Calu3 (cell line): ENCODE measurements around the gene WHAMM. TPM values are rescaled to one million over a fixed set of nuclear protein-coding genes. Genes with fewer than 3 reads are reported as not detected.
A peak's percentile ranks its signal among the peaks of the same experiment; 100 is the strongest.

Experiments
- BruUV-seq: library from RNA; stranded (reverse); fragments of 400-500 nt; replicated peaks from 2 replicates; lab custom pipeline; 2021; lab: Mats Ljungman, UMichigan
- CTCF ChIA-PET: fragments of 300-600 bp; sonication (Branson Sonifier 250); formaldehyde crosslinking; loops from one replicate; lab custom pipeline; 2022; ENCODE audit warnings: antibody characterized with exemption; lab: Charles Lee
- DNase-seq: peaks from one replicate; pipeline ENCODE4 v3.0.0; 2022
- H3K27ac Mint-ChIP-seq: one replicate; pipeline ENCODE4 v1.8.0; 2022; ENCODE audit warnings: mixed read lengths; ENCODE audit not compliant: unreplicated experiment
- H3K27me3 Mint-ChIP-seq: one replicate; pipeline ENCODE4 v1.8.0; 2022; ENCODE audit warnings: mixed read lengths; ENCODE audit not compliant: unreplicated experiment
- H3K36me3 Mint-ChIP-seq: one replicate; pipeline ENCODE4 v1.8.0; 2022; ENCODE audit warnings: mild to moderate bottlenecking, moderate library complexity, mixed read lengths; ENCODE audit not compliant: insufficient read depth, unreplicated experiment
- H3K4me1 Mint-ChIP-seq: one replicate; pipeline ENCODE4 v1.8.0; 2022; ENCODE audit warnings: mild to moderate bottlenecking, low read depth, mixed read lengths; ENCODE audit not compliant: unreplicated experiment
- H3K4me3 Mint-ChIP-seq: one replicate; pipeline ENCODE4 v1.8.0; 2022; ENCODE audit warnings: mild to moderate bottlenecking, low read depth, moderate library complexity, mixed read lengths; ENCODE audit not compliant: unreplicated experiment
- H3K9me3 Mint-ChIP-seq: one replicate; pipeline ENCODE4 v1.8.0; 2022; ENCODE audit warnings: low read depth, mixed read lengths; ENCODE audit not compliant: unreplicated experiment
- intact Hi-C: fragments of 100-400 bp; cut with micrococcal nuclease; formaldehyde crosslinking; loops from one replicate; pipeline ENCODE4 v1.10.0; 2022; ENCODE audit not compliant: unreplicated experiment
- total RNA-seq: library from RNA; stranded (reverse); gene quantifications from 2 replicates; pipeline ENCODE4 v1.2.3, GENCODE V29; 2022
- TF ChIP-seq, protein P1 (sequence below): fragments of 200-600 bp; IDR thresholded peaks from one replicate; pipeline ENCODE4 v1.8.0; 2022; ENCODE audit warnings: antibody characterized with exemption; ENCODE audit not compliant: unreplicated experiment

The WHAMM gene
- total RNA-seq, 1 experiment from 2014 or later: 12.1 TPM

DNA sequence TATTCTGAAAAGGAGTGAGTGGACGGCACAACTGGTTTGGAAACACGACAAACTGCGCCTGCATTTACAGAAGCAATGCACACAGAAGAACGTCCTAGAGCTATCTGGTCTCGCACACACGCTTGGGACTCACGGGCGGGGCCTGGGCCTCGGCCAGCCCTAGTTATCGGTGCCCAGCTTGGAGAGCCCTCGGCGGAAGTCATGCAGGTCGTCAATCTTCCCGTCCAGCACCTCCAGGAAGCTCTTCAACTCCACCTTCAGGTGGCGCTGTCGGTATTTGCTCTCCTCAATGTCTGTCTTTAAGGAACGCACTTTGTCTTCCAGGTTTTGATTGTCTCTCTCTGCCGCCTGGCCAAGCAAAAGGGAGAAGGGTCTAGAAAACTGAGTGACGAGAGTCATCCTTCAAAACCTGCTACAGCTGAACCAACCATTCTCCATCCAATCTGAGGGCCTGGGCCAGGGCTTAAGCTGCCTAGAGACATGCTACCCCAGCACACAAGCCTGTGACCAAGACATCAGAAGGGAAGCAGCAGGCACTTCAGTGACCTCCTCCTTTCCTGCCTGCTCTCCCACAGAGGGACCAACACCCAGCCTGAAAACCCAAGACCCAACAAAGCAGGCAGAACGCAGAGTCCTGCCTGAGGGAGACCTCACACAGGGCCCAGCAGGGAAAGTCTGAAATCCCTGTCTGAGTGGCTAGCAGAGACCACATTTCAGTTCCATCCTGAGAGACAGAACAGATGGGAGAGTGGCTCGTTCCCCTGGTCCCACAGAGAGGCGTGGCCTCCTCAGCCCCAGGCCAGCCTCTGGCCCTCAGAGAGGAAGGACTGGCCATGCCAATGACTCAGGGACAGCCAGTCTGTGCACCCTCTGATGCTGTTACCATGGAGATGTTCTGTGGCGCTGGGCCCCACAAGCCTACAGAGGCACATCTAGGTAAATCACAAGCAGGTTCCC, 40.4 kb downstream of the WHAMM start:
- Mint-ChIP-seq H3K36me3 (peaks cover 10% of the 10 kb centered on the region), H3K4me1 (no peaks in the 10 kb centered on the region), H3K4me3 (no peak overlapping the region), H3K9me3 (no peaks in the 10 kb centered on the region), H3K27ac (no peak overlapping the region), H3K27me3 (no peaks in the 10 kb centered on the region)
- TF ChIP-seq, protein P1, sequence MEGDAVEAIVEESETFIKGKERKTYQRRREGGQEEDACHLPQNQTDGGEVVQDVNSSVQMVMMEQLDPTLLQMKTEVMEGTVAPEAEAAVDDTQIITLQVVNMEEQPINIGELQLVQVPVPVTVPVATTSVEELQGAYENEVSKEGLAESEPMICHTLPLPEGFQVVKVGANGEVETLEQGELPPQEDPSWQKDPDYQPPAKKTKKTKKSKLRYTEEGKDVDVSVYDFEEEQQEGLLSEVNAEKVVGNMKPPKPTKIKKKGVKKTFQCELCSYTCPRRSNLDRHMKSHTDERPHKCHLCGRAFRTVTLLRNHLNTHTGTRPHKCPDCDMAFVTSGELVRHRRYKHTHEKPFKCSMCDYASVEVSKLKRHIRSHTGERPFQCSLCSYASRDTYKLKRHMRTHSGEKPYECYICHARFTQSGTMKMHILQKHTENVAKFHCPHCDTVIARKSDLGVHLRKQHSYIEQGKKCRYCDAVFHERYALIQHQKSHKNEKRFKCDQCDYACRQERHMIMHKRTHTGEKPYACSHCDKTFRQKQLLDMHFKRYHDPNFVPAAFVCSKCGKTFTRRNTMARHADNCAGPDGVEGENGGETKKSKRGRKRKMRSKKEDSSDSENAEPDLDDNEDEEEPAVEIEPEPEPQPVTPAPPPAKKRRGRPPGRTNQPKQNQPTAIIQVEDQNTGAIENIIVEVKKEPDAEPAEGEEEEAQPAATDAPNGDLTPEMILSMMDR: peak; percentile 59
- DNase-seq: peak; percentile 59
- no TSS peak for BruUV-seq
- CTCF ChIA-PET: interaction anchor here (0.6 to 1.8 kb wide), 5 partner anchors 17 to 150 kb away, joined by 3 to 9 read pairs (median 4); partner anchors contain the start of gene RAMAC
- intact Hi-C loops: loop anchor here (1.0 to 2.0 kb wide), 2 partner anchors 137 to 150 kb away; partner anchors contain the start of gene RAMAC

DNA sequence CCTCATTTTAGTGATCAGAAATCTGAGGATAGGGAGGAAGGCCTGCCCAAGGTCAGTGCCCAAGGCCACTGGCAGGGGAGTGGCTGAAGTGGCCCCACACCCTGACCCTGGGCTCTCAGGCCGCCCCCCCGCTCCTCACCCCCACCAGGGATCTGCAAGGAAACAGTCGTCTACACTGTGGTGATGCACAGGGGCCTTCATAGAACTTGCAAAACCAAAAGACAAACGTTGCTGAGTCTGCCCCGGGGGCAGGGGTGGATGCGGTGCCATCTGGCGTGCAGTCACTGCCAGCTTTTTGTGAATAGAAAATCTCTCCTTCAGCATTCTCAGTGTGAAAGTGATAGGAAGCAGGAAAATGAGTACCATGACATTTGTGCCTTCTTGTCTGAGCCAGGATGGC, 41.3 kb downstream of the WHAMM start:
- no TSS peak for BruUV-seq
- no peak overlapping the region for H3K4me3 Mint-ChIP-seq
- intact Hi-C loops: loop anchor here (2.0 kb wide), 1 partner anchor 136 kb away; the partner anchor contains the start of gene RAMAC
- peaks cover 10% of the 10 kb centered on the region for H3K36me3 Mint-ChIP-seq
- DNase-seq: no peak
- TF ChIP-seq, protein P1: no peak
- H3K27me3 Mint-ChIP-seq: no peaks in the 10 kb centered on the region
- H3K9me3 Mint-ChIP-seq: no peaks in the 10 kb centered on the region
- no peaks in the 10 kb centered on the region for H3K4me1 Mint-ChIP-seq
- CTCF ChIA-PET: interaction anchor here (0.6 to 1.8 kb wide), 2 partner anchors 64 to 150 kb away, joined by 3 to 9 read pairs; no protein-coding TSS in a partner anchor
- no peak overlapping the region for H3K27ac Mint-ChIP-seq

DNA sequence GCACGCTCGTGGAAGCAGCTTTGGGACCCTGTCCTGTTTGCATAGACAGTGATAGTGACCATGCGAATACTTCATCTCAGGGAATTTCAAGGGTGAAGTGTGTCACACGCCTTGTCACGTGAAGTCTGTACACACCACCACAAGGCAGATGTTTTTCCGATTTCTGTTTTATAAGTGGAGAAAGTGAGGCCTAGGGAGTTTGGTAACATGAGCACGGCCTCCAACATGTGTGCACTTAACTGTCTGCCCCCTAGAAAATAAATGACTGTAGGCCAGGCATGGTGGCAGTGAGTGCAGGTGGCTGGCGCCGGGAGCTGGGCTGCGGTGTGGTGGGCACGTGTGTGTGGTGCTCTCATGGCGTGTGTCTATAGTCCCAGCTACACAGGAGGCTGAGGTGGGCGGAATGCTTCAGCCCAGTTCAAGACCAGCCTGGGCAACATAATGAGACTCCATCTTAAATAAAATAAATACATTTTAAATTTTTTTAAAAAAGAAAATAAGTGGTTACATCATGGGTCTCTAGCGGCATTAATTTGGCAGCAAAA, 42.0 kb downstream of the WHAMM start:
- TF ChIP-seq, protein P1: no peak
- DNase-seq: no peak
- H3K4me1 Mint-ChIP-seq: no peaks in the 10 kb centered on the region
- BruUV-seq: no TSS peak
- no peak overlapping the region for H3K27ac Mint-ChIP-seq
- no peaks in the 10 kb centered on the region for H3K9me3 Mint-ChIP-seq
- H3K27me3 Mint-ChIP-seq: no peaks in the 10 kb centered on the region
- peaks cover 10% of the 10 kb centered on the region for H3K36me3 Mint-ChIP-seq
- intact Hi-C loops: loop anchor here (2.0 kb wide), 1 partner anchor 135 kb away; the partner anchor contains the start of gene RAMAC
- no peak overlapping the region for H3K4me3 Mint-ChIP-seq
- CTCF ChIA-PET: interaction anchor here (1.1 kb wide), 1 partner anchor 134 kb away, joined by 4 read pairs; the partner anchor contains the start of gene RAMAC

DNA sequence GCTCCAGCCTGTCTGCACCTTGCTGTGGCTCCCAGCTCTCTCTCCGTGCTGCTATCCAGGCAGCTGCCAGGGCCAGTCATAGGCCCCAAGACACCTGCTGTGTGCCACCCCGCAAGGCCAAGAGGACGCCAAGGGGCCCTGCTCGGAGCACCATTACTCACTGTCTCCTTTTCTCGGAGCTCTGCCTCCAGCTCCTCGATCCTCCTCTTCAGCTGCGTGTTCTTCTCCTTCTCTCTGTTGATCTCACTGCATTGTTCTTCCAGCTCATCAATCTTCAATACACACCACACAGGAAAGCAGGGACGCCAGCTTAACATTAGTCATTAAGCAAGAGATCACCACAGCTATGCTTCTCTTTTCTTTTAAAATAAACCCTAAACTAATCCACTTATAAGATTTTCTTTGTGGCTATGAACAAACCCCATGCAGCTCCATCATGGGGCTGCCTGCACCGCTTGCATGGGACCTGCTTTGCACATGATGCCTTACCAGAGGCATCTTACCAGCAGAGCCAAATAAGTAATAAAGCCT, 42.6 kb downstream of the WHAMM start:
- Mint-ChIP-seq H3K27ac (no peak overlapping the region), H3K9me3 (no peaks in the 10 kb centered on the region), H3K27me3 (no peaks in the 10 kb centered on the region), H3K4me1 (no peaks in the 10 kb centered on the region), H3K4me3 (no peak overlapping the region), H3K36me3 (peaks cover 10% of the 10 kb centered on the region)
- CTCF ChIA-PET: interaction anchor here (0.5 to 1.1 kb wide), 2 partner anchors 10 to 134 kb away, joined by 3 to 4 read pairs; partner anchors contain the start of gene RAMAC
- TF ChIP-seq, protein P1: no peak
- BruUV-seq: no TSS peak
- DNase-seq: no peak
- intact Hi-C loops: loop anchor here (2.0 kb wide), 1 partner anchor 135 kb away; the partner anchor contains the start of gene RAMAC
